GM21381 (cell line): ENCODE results near the gene PALLD.

Experiments used
- ATAC-seq: cut with Tn5 transposase; IDR thresholded peaks from one replicate; pipeline ENCODE4 v1.9.1; 2021; ENCODE audit warnings: mild to moderate bottlenecking, moderate library complexity; ENCODE audit not compliant: unreplicated experiment

Gene PALLD

GRCh38 chr4:168553714-168554370 is 57.0 kb downstream of the PALLD start:
- no peak for ATAC-seq

- ATAC-seq = no peak
Measured at GRCh38 chr4:168555437-168555836, 58.6 kb downstream of the PALLD start.

DNA sequence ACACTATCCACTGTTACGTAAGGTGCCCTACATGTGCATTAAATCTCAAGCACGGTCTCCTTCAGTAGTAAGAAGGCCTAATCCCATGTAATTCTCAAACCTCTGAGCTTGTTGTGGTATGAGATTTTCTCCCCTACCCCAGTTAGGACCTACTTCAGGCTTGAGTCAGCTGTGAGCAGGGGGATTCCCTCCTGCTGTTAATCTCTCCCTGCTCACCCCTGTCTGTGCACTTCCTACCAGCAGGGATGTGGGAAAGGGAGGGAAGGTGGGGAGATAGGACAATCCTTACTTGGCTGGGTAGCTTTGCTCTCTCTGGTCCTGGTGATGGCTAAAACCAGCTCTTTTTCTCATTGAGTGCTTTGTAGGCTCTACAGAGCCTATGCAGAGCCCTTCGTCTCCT is 60.8 kb downstream of the PALLD start:
- no peak for ATAC-seq

GRCh38 chr4:168558599-168558998 is 61.7 kb downstream of the PALLD start:
- no peak for ATAC-seq

GRCh38 chr4:168560184-168561180 is 63.6 kb downstream of the PALLD start:
- no peak for ATAC-seq

DNA sequence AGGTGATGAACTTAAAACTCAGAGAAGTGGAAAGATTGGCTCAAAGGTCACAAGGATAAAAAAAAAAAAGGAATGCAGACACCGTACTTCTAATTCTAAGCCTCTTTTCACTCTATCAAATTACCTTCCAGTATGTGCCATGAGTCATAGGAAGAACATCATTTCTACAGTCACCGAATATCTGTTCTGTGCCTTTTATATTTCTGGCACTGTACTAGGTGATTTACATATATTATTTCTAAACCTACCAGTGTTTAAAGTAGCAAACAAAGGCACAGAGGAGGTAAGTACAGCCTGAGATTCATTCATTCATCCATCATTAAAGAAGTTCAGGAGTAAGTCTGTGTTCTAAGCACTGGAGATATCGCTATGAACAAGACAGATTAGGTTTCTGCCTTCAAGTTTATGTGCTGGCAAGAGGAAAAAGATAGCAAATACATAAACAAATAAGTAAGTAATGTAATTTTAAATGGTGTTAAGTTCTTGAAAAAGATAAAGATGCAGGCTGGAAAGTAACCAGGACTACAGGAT is 65.3 kb downstream of the PALLD start:
- no peak for ATAC-seq

DNA sequence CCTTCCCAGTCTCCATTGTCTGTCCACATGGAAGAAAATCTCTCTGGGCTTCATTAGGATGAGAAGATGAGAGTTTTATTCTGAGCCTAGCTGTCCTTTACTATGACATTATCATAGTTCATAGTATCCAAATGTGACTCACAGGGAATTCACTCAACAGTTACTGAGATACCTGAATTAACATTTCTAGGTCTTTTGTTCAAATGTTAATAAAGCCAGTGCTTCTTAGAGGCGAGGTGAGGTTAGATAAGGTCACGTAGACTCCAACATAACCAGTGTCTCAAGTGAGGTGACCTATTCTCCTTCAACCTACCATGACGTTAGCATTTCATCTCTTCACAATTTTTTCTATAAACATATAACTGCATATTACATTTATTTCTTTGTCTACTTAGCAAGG is 67.2 kb downstream of the PALLD start:
- no peak for ATAC-seq

- no peak for ATAC-seq
Measured at GRCh38 chr4:168565130-168565529, 68.3 kb downstream of the PALLD start.

- ATAC-seq = no peak
Measured at GRCh38 chr4:168566726-168567125, 69.9 kb downstream of the PALLD start.

- no peak for ATAC-seq
Measured at GRCh38 chr4:168569066-168569930, 72.4 kb downstream of the PALLD start.

- ATAC-seq = no peak
Measured at GRCh38 chr4:168569931-168570276, 73.1 kb downstream of the PALLD start.

DNA sequence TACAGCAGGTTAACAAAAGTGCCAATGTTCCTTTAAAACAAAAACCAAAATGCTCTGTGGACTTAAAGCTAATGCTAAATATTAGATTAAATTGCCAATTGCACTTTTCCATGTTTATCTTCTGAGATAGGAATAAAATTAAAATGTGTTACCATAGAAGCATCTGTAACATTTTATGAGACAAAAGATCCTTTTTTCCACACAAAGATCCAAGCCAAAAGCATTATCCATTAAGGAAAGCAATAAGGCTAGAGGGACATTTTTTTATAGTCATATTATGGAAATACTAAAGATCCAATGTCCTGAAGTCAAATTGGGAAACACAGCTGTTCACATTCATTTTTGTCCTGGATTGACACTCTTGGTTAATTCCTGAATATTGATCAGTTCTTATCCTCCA is 73.6 kb downstream of the PALLD start:
- ATAC-seq = no peak

DNA sequence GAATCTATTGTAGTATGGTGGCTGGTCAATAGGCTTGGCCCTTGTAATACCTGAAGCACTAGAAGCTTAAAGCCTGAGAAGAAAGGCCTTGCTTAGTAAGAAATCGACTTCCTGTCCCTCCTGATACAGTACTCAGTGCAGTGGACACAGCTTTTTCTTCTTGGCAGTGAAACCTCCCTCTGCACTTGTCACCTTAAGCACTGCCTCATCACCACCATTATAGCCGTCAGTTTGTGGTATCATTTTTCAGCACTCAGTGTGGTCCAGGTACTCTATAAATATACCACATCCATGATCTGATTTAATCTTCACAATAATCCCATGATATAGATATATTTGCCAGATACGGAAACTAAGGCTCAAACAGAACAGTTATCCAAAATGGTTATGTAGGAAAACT is 75.2 kb downstream of the PALLD start:
- ATAC-seq = no peak

DNA sequence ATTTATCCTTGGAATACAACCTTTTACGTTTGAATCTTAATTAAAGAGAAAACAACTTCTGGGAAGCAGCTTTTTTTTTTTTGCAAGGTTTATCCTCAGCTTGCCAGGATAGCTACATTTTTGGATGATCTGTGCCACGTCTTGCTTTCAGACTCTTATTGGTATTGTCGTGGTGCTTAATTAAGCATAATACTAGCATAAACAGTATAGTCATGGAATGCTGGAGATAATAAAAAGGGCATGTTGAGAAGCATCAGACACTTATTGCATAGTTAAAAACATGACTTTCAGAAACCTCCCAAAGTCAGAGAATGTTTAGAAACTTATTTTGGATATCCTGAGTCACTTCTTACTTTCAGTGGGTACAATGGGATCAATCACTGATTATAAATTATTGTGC is 77.0 kb downstream of the PALLD start:
- no peak for ATAC-seq

GRCh38 chr4:168574581-168575295 is 77.9 kb downstream of the PALLD start:
- no peak for ATAC-seq

DNA sequence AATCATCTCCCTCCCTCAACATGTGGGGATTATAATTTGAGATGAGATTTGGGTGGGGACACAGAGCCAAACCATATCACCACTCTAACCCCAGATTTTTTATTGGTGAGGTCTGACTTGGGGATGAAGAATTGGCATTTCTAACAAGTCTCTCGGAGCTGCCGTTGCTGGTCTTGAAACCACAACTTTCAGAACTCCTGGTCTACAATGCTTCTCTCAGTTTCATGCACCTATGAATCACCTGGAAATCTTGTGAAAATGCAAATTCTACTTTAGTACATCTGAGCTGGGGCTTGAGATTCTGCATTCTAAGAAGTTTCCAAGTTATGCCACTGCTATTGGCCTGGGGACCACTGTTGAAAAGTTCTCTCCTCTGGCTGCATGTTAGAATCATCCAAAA is 78.6 kb downstream of the PALLD start:
- no peak for ATAC-seq

DNA sequence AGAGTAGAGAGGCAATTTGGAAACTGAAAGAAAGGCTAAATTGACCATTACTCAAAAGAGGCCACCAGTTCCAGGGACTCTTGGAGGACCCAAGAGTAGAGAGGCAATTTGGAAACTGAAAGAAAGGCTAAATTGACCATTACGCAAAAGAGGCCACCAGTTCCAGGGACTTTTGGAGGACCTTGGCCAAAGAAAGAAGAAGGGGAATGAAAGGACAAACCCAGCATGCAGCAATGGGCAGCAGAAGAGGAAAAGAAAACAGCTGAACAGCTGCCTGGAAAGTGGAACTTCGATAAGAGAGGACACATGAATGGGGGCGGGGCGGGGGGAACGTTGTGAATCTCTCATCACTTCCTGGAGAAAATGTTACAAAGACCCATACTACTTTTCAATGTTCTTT is 80.8 kb downstream of the PALLD start:
- ATAC-seq = no peak

DNA sequence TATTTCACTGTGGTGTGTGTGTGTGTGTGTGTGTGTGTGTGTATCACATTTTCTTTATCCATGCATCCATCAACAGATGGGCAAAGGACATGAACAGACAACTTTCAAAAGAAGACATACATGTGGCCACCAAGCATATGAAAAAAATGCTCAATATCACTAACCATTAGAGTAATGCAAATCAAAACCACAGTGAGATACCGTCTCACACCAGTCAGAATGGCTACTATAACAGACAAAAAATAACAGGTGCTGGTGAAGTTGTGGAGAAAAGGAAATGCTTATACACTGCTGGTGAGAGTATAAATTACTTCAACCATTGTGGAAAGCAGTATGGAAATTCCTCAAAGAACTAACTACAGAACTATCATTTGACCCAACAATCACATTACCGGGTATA is 83.4 kb downstream of the PALLD start:
- ATAC-seq = no peak

GRCh38 chr4:168584321-168584771 is 87.5 kb downstream of the PALLD start:
- ATAC-seq = no peak
